ENCODE data around the gene IL1RAPL1.

GRCh38 chrX:28591542-28591941 is 4.3 kb downstream of the IL1RAPL1 start:
- no peak for TF ChIP-seq EZH2 (IDR thresholded peaks at IDR 0.05; ENCODE audit: borderline replicate concordance, low read depth, low read length, severe bottlenecking)
- TF ChIP-seq CTCF (IDR thresholded peaks at IDR 0.05; ENCODE audit: borderline replicate concordance, extremely low read depth, low read length, poor library complexity, severe bottlenecking) = no peak

Data from DND-41 (cell line).